Right lobe of liver (tissue), 4 donors: ENCODE data around the gene STRADA.

Source experiments
- CTCF ChIP-seq, 4 donors: fragments of 200-600 bp in 3 of 4; fragments of 450-650 bp in 1 of 4; IDR thresholded peaks; one replicate each; pipeline versions ENCODE4 v1.5.1 to v1.8.0; 2016 to 2022; ENCODE audit warnings: antibody characterized with exemption in 4 of 4, mild to moderate bottlenecking in 2 of 4
- POLR2A ChIP-seq: fragments of 450-650 bp; IDR thresholded peaks from one replicate; pipeline ENCODE4 v1.6.1; 2017; ENCODE audit warnings: antibody characterized with exemption, mild to moderate bottlenecking
- donor health status: DM: no; HTN: no; CAD: no.
- donor health status: DM: no; HTN: no; CAD: no.
- donor health status: DM: no; HTN: yes; CAD: no.

GRCh38 chr17:63764716-63765115, 23.1 kb upstream of the STRADA start:
- TF ChIP-seq CTCF (IDR thresholded peaks at IDR 0.05) = no peak
- no peak for TF ChIP-seq POLR2A
